ENCODE data around the gene SLPI.

- TF ChIP-seq CTCF (IDR thresholded peaks at IDR 0.05 in 8 of 11, conservative IDR thresholded peaks at IDR 0.05 in 3 of 11) (no peak), POLR2A (IDR thresholded peaks at IDR 0.05) (no peak)
Observed at GRCh38 chr20:45268531-45268930, 14.2 kb upstream of the SLPI start.

Measured in spleen (tissue), 7 donors.